ENCODE results near the gene D2HGDH.

The D2HGDH gene

GRCh38 chr2:241721852-241722251 is 12.6 kb upstream of the D2HGDH start:
- TF ChIP-seq, protein P1, sequence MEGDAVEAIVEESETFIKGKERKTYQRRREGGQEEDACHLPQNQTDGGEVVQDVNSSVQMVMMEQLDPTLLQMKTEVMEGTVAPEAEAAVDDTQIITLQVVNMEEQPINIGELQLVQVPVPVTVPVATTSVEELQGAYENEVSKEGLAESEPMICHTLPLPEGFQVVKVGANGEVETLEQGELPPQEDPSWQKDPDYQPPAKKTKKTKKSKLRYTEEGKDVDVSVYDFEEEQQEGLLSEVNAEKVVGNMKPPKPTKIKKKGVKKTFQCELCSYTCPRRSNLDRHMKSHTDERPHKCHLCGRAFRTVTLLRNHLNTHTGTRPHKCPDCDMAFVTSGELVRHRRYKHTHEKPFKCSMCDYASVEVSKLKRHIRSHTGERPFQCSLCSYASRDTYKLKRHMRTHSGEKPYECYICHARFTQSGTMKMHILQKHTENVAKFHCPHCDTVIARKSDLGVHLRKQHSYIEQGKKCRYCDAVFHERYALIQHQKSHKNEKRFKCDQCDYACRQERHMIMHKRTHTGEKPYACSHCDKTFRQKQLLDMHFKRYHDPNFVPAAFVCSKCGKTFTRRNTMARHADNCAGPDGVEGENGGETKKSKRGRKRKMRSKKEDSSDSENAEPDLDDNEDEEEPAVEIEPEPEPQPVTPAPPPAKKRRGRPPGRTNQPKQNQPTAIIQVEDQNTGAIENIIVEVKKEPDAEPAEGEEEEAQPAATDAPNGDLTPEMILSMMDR (IDR thresholded peaks at IDR 0.05; ENCODE audit: insufficient read depth, low read length, poor library complexity, severe bottlenecking) = no peak
- no peak for DNase-seq (ENCODE audit: extremely low read depth, insufficient read length)
- Histone ChIP-seq H3K4me3 (replicated peaks; ENCODE audit: low read depth, low read length) (no peak overlapping the region), H3K36me3 (ENCODE audit: control insufficient read depth, insufficient read depth, low read length) (peaks cover 25% of the 10 kb centered on the region), H3K27me3 (replicated peaks; ENCODE audit: control insufficient read depth, insufficient read depth, low read length) (no peaks in the 10 kb centered on the region)

DNA sequence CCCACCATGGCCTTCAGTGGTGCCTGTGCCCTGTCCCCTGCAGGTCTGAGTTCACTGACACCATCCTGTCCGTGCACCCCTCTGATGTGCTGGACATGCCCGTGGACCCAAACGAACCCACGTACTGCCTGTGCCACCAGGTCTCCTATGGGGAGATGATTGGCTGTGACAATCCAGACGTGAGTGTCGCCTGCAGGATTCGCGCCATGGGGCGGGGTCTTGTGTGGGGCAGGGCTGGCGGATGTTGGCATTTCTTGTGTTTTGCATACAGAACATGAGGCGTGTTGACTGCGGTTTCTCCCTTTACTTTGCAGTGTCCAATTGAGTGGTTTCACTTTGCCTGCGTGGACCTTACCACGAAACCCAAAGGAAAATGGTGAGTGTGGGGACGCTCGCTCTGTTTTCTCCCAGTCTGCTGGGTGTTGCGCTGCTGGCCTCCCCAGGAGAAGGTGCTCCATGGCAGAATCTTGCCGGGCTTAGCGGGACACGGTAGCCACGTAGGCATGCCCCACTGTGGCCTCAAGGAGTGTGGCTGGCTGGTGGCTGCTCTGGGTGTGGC is 11.5 kb upstream of the D2HGDH start:
- no peaks in the 10 kb centered on the region for H3K27me3 ChIP-seq (replicated peaks; ENCODE audit: control insufficient read depth, insufficient read depth, low read length)
- peaks cover 25% of the 10 kb centered on the region for H3K36me3 ChIP-seq (ENCODE audit: control insufficient read depth, insufficient read depth, low read length)
- no peak overlapping the region for H3K4me3 ChIP-seq (replicated peaks; ENCODE audit: low read depth, low read length)
- TF ChIP-seq, protein P1 (IDR thresholded peaks at IDR 0.05; ENCODE audit: insufficient read depth, low read length, poor library complexity, severe bottlenecking) = no peak
- no peak for DNase-seq (ENCODE audit: extremely low read depth, insufficient read length)

DNA sequence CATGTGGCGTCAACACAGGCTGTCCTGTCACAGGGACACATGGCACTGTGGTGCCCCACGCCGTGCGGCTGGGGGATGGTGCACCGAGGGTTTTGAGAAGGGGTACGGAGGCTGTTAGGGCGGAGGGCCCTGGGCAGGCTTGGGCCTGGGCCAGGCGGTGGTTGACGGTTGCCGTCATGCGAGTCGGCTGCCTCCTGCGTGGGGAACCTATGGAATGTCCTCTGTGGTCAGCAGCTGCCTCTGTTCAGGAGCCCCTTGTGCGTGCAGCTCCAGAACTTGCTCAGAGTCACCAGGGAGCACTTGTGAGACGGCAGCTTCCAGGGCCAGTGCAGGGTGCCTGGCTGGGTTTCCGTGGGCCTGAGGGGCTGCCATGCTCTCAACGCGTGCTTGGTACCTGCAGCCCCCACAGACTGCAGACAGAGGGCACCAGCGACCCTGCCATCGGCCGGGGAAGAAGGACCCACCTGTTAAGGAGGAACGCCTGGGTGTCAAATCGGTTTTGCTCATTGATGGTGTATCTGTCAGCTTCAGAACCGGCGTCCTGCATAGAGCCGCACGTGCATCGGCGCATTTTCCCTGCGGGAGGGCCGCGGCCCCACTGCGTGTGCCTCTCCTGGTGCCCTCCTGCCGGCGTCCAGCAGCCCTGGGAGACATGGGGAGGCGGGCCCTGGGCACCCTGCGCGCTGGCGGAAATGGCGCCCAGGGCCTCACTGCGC is 10.0 kb upstream of the D2HGDH start:
- TF ChIP-seq, protein P1 (IDR thresholded peaks at IDR 0.05; ENCODE audit: insufficient read depth, low read length, poor library complexity, severe bottlenecking) = no peak
- no peak overlapping the region for H3K4me3 ChIP-seq (replicated peaks; ENCODE audit: low read depth, low read length)
- no peak for DNase-seq (ENCODE audit: extremely low read depth, insufficient read length)
- peaks cover 22% of the 10 kb centered on the region for H3K36me3 ChIP-seq (ENCODE audit: control insufficient read depth, insufficient read depth, low read length)
- no peaks in the 10 kb centered on the region for H3K27me3 ChIP-seq (replicated peaks; ENCODE audit: control insufficient read depth, insufficient read depth, low read length)

GRCh38 chr2:241724975-241725870 is 9.2 kb upstream of the D2HGDH start:
- Histone ChIP-seq H3K4me3 (replicated peaks; ENCODE audit: low read depth, low read length) (no peak overlapping the region), H3K27me3 (replicated peaks; ENCODE audit: control insufficient read depth, insufficient read depth, low read length) (no peaks in the 10 kb centered on the region), H3K36me3 (ENCODE audit: control insufficient read depth, insufficient read depth, low read length) (peaks cover 18% of the 10 kb centered on the region)
- TF ChIP-seq, protein P1 (IDR thresholded peaks at IDR 0.05; ENCODE audit: insufficient read depth, low read length, poor library complexity, severe bottlenecking) = no peak
- no peak for DNase-seq (ENCODE audit: extremely low read depth, insufficient read length)

DNA sequence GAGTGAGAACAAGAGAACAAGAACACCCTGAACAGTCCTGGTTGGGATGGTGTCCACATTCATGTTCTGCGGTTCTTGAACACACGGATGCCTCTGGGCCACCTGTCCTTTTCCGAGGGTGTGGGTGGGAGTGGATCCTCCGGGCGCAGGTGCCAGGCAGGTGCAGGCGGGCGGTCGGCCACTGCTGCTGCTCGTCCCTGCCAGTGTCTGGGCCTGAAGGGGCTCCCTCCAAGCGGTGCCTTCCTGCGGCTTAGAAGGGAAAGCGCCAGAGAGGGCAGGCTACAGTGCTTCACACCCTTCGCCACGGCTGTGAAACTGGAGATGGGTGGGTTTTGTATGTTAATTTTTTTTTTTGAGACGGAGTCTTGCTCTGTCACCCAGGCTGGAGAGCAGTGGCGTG is 8.0 kb upstream of the D2HGDH start:
- Histone ChIP-seq H3K27me3 (replicated peaks; ENCODE audit: control insufficient read depth, insufficient read depth, low read length) (no peaks in the 10 kb centered on the region), H3K4me3 (replicated peaks; ENCODE audit: low read depth, low read length) (no peak overlapping the region), H3K36me3 (ENCODE audit: control insufficient read depth, insufficient read depth, low read length) (peaks cover 11% of the 10 kb centered on the region)
- TF ChIP-seq, protein P1 (IDR thresholded peaks at IDR 0.05; ENCODE audit: insufficient read depth, low read length, poor library complexity, severe bottlenecking) = no peak
- no peak for DNase-seq (ENCODE audit: extremely low read depth, insufficient read length)
